Measurements from ENCODE around the gene SEL1L.
"Not testable (repeated sequence)": the region's sequence is repeated elsewhere in the genome, so short reads cannot be mapped to it uniquely, and the experiment has no call there.

DNA sequence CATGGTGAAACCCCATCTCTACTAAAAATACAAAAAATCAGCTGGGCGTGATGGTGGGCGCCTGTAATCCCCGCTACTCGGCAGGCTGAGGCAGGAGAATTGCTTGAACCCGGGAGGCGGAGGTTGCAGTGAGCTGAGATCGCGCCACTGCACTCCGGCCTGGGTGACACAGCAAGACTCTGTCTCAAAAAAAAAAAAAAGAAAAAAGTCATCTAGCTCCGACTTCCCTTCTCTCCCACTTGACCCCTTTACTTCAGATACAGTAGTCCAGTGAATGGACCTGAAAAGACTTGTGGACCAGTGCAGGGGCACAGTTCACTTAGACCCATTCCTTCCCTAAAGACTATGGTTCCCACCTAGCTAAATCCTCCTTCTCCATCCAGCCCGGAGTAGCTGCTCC lies 103.9 kb downstream of the SEL1L start:
- TF ChIP-seq, protein P1, sequence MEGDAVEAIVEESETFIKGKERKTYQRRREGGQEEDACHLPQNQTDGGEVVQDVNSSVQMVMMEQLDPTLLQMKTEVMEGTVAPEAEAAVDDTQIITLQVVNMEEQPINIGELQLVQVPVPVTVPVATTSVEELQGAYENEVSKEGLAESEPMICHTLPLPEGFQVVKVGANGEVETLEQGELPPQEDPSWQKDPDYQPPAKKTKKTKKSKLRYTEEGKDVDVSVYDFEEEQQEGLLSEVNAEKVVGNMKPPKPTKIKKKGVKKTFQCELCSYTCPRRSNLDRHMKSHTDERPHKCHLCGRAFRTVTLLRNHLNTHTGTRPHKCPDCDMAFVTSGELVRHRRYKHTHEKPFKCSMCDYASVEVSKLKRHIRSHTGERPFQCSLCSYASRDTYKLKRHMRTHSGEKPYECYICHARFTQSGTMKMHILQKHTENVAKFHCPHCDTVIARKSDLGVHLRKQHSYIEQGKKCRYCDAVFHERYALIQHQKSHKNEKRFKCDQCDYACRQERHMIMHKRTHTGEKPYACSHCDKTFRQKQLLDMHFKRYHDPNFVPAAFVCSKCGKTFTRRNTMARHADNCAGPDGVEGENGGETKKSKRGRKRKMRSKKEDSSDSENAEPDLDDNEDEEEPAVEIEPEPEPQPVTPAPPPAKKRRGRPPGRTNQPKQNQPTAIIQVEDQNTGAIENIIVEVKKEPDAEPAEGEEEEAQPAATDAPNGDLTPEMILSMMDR (conservative IDR thresholded peaks at IDR 0.05; ENCODE audit: low read length): not testable (repeated sequence)
- not testable (repeated sequence) for TF ChIP-seq EZH2phosphoT487 (IDR thresholded peaks at IDR 0.05; ENCODE audit: borderline replicate concordance, low read depth, low read length)
